Fibroblast of mammary gland (primary cell): Measurements from ENCODE around the gene NCS1.

Source experiments
- DNase-seq: peaks from one replicate; pipeline ENCODE4 v3.0.0-alpha.2; 2010; ENCODE audit warnings: low read depth
- H3K4me3 ChIP-seq: 2 replicates; pipeline ENCODE4 v1.5.1; 2011; ENCODE audit warnings: low read depth, mild to moderate bottlenecking, low read length, moderate library complexity; ENCODE audit not compliant: control insufficient read depth
- CTCF ChIP-seq: conservative IDR thresholded peaks from 2 replicates; pipeline ENCODE4 v1.5.1; 2011; ENCODE audit warnings: low read depth, low read length, inconsistent platforms; ENCODE audit not compliant: control insufficient read depth, insufficient read depth

Gene NCS1

GRCh38 chr9:130286072-130286770, 114.0 kb downstream of the NCS1 start:
- H3K4me3 ChIP-seq, result no peak overlapping the region
- no peak for DNase-seq
- no peak for TF ChIP-seq CTCF
